Measurements from ENCODE around the gene RTP2. TPM values are rescaled to one million over a fixed set of nuclear protein-coding genes. Genes with fewer than 3 reads are reported as not detected.
A peak's percentile ranks its signal among the peaks of the same experiment; 100 is the strongest.

RTP2 gene
- total RNA-seq, 6 donors from 2014 or later, result not detected

DNA sequence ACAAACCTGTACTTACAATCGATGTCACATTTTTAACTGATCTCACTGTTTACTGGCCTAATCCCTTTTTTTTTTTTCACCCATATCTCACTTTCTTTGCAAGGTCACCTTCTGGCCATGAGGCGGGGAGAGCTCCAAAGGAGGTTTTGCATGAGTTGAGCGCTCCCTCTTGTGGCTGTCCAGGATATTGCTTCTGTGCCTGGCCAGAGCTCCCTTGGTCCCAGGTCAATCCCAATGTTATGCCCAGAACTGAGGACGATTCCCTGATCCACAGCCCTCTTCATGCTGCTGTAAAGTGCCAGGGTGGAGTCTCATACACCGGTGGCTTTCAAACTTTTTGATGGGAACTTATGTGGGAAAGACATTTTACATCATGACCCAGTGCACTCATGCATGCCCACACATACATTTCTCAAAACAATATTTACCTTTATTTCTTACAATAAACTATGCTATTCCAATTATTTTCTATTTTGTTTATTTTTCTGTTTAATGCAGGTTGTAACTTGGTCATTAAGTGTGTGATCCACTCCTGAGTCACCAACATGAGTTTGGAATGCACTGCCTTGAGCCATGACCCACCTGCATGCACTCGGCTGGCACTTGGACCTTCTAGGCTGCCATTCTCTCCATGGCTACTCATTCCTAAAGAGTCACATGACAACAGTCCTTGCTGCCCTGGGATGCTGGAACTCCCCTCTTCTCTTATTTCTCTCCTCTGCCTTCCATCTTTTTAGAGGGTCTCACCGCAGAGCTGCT is 22.5 kb downstream of the RTP2 start:
- peak in 1 of 2 donors; percentile 66 for DNase-seq
- H3K4me3 ChIP-seq, result no peak overlapping the region
- H3K9me3 ChIP-seq, result no peaks in the 10 kb centered on the region
- WGBS, 2 donors, result 31% methylated on average over 7 of the region's 7 CpGs
- no peak overlapping the region for H3K27ac ChIP-seq
- H3K36me3 ChIP-seq, result no peaks in the 10 kb centered on the region
- no peaks in the 10 kb centered on the region for H3K27me3 ChIP-seq
- H3K4me1 ChIP-seq, result peaks cover 0 to 2% (median 0%) of the 10 kb centered on the region in 4 donors
- TF ChIP-seq POLR2AphosphoS5 (IDR thresholded peaks at IDR 0.05), result no peak
- TF ChIP-seq, protein P1, sequence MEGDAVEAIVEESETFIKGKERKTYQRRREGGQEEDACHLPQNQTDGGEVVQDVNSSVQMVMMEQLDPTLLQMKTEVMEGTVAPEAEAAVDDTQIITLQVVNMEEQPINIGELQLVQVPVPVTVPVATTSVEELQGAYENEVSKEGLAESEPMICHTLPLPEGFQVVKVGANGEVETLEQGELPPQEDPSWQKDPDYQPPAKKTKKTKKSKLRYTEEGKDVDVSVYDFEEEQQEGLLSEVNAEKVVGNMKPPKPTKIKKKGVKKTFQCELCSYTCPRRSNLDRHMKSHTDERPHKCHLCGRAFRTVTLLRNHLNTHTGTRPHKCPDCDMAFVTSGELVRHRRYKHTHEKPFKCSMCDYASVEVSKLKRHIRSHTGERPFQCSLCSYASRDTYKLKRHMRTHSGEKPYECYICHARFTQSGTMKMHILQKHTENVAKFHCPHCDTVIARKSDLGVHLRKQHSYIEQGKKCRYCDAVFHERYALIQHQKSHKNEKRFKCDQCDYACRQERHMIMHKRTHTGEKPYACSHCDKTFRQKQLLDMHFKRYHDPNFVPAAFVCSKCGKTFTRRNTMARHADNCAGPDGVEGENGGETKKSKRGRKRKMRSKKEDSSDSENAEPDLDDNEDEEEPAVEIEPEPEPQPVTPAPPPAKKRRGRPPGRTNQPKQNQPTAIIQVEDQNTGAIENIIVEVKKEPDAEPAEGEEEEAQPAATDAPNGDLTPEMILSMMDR (IDR thresholded peaks at IDR 0.05), result peak; percentile 80 to 97 (median 88)
- peak; percentile 87 to 96 for ATAC-seq (ENCODE audit: low FRiP score in 2 of 2)

DNA sequence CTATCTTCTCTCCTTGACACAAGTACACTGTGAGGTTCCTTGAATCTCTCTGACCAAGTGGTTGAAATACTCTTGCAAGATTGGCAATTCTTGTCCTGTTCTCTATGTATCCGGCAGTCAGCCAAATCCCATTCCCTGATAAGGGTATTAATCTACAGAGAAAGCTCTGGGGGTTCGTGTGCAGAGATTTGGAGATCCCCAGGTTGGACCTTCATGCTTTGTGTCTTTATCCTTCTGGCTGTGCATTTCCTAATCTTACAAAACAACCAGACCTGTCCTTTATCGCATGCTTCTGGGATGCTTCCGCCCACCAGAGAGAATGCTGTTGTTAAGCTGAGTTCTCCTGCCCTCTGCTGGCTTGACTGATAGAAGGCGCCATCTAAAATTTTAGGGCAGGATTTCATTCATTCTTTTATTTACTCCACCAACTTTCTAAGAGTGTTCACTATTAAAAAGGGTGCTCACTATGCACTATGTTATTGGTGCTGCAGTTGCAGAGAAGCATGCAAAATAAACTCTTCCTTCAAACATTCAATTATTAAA is 23.6 kb downstream of the RTP2 start:
- Histone ChIP-seq H3K9me3 (no peaks in the 10 kb centered on the region), H3K27ac (no peak overlapping the region), H3K4me3 (no peak overlapping the region), H3K36me3 (no peaks in the 10 kb centered on the region), H3K27me3 (no peaks in the 10 kb centered on the region), H3K4me1 (peaks cover 0 to 2% (median 0%) of the 10 kb centered on the region in 4 donors)
- peak; percentile 69 to 83 for ATAC-seq (ENCODE audit: low FRiP score in 2 of 2)
- DNase-seq, result no peak
- 20 to 21% methylated on average over 5 of the region's 5 CpGs for whole genome bisulfite sequencing, 2 donors
- no peak for TF ChIP-seq EP300 (IDR thresholded peaks at IDR 0.05)
- TF ChIP-seq, protein P1 (IDR thresholded peaks at IDR 0.05), result peak in 4 of 6 experiments; percentile 29 to 56 (median 46)

GRCh38 chr3:187677604-187678003 is 24.8 kb downstream of the RTP2 start:
- Histone ChIP-seq H3K4me3 (no peak overlapping the region), H3K9me3 (no peaks in the 10 kb centered on the region), H3K36me3 (no peaks in the 10 kb centered on the region), H3K27ac (no peak overlapping the region), H3K27me3 (no peaks in the 10 kb centered on the region), H3K4me1 (peaks cover 0 to 2% (median 0%) of the 10 kb centered on the region in 4 donors)
- no peak for ATAC-seq (ENCODE audit: low FRiP score in 2 of 2)
- TF ChIP-seq EP300 (IDR thresholded peaks at IDR 0.05), result no peak
- TF ChIP-seq, protein P1 (IDR thresholded peaks at IDR 0.05), result no peak
- 50 to 74% methylated on average over 1 of the region's 1 CpG for WGBS, 2 donors
- no peak for DNase-seq

- no peaks in the 10 kb centered on the region for H3K36me3 ChIP-seq
- DNase-seq, result no peak
- H3K27ac ChIP-seq, result no peak overlapping the region
- no peaks in the 10 kb centered on the region for H3K9me3 ChIP-seq
- no peak for ATAC-seq (ENCODE audit: low FRiP score in 2 of 2)
- TF ChIP-seq EP300 (IDR thresholded peaks at IDR 0.05), result no peak
- TF ChIP-seq POLR2AphosphoS5 (IDR thresholded peaks at IDR 0.05), result no peak
- no peak for TF ChIP-seq POLR2A (IDR thresholded peaks at IDR 0.05)
- TF ChIP-seq, protein P1 (IDR thresholded peaks at IDR 0.05), result no peak
- H3K27me3 ChIP-seq, result peaks cover 0 to 3% (median 0%) of the 10 kb centered on the region in 4 donors
- 70 to 71% methylated on average over 3 of the region's 3 CpGs for WGBS, 2 donors
- no peak overlapping the region for H3K4me3 ChIP-seq
- no peaks in the 10 kb centered on the region for H3K4me1 ChIP-seq
These were observed 29.3 kb downstream of the RTP2 start for GRCh38 chr3:187673012-187673411.
